Measurements from ENCODE around the gene ARHGAP33. TPM values are rescaled to one million over a fixed set of nuclear protein-coding genes. Genes with fewer than 3 reads are reported as not detected.
A peak's percentile ranks its signal among the peaks of the same experiment; 100 is the strongest.

Gene ARHGAP33
- total RNA-seq, 1 experiment from 2014 or later = 43.9 TPM

GRCh38 chr19:35796645-35797542 lies 21.5 kb downstream of the ARHGAP33 start:
- ChIA-PET CTCF (interaction anchor here (0.6 to 3.3 kb wide), 5 partner anchors 12 to 180 kb away, joined by 3 to 26 read pairs (median 5); no protein-coding TSS in a partner anchor), POLR2A (no interaction called here)
- Mint-ChIP-seq H3K36me3 (no peaks in the 10 kb centered on the region), H3K9me3 (no peaks in the 10 kb centered on the region), H3K27me3 (ENCODE audit: low read depth) (peaks cover 54% of the 10 kb centered on the region), H3K4me3 (peak overlapping the region; percentile 69), H3K27ac (no peak overlapping the region), H3K4me1 (peaks cover 12% of the 10 kb centered on the region)
- DNase-seq (ENCODE audit: low spot score) = no peak
- 0 out of 2 replicates have a peak, but pooled peaks have one; percentile 7 for ATAC-seq
- no peak for TF ChIP-seq TEAD1 (CRISPR knock-in tag; IDR thresholded peaks at IDR 0.05)
- TF ChIP-seq RORB (CRISPR knock-in tag; IDR thresholded peaks at IDR 0.05) = no peak
- TF ChIP-seq USF2 (CRISPR knock-in tag; IDR thresholded peaks at IDR 0.05) = no peak
- no peak for TF ChIP-seq JAZF1 (CRISPR knock-in tag; IDR thresholded peaks at IDR 0.05)
- no peak for TF ChIP-seq GABPB1 (CRISPR knock-in tag; IDR thresholded peaks at IDR 0.05)
- no peak for TF ChIP-seq E2F1 (CRISPR knock-in tag; IDR thresholded peaks at IDR 0.05)
- TF ChIP-seq CBFB (CRISPR knock-in tag; IDR thresholded peaks at IDR 0.05; ENCODE audit: low read depth) = no peak
- TF ChIP-seq KAT7 (CRISPR knock-in tag; IDR thresholded peaks at IDR 0.05; ENCODE audit: borderline replicate concordance) = no peak
- TF ChIP-seq E2F4 (CRISPR knock-in tag; IDR thresholded peaks at IDR 0.05; ENCODE audit: borderline replicate concordance, low read depth) = no peak
- TF ChIP-seq FOXP4 (CRISPR knock-in tag; IDR thresholded peaks at IDR 0.05) = no peak
- TF ChIP-seq ETV6 (CRISPR knock-in tag; IDR thresholded peaks at IDR 0.05) = no peak
- no peak for TF ChIP-seq ZNF317 (CRISPR knock-in tag; IDR thresholded peaks at IDR 0.05; ENCODE audit: borderline replicate concordance, low read depth)
- TF ChIP-seq ATF2 (CRISPR knock-in tag; IDR thresholded peaks at IDR 0.05; ENCODE audit: borderline replicate concordance, low read depth) = no peak
- no peak for TF ChIP-seq EMX1 (CRISPR knock-in tag; IDR thresholded peaks at IDR 0.05)
- TF ChIP-seq CDX4 (CRISPR knock-in tag; IDR thresholded peaks at IDR 0.05; ENCODE audit: borderline replicate concordance) = no peak
- TF ChIP-seq JUN (CRISPR knock-in tag; IDR thresholded peaks at IDR 0.05) = no peak

GRCh38 chr19:35797663-35798062 lies 22.3 kb downstream of the ARHGAP33 start:
- CTCF ChIA-PET = interaction anchor here (0.5 to 3.3 kb wide), 5 partner anchors 12 to 643 kb away, joined by 3 to 26 read pairs (median 5); partner anchors contain the start of gene FXYD5
- H3K27ac Mint-ChIP-seq = no peak overlapping the region
- H3K36me3 Mint-ChIP-seq = no peaks in the 10 kb centered on the region
- peaks cover 12% of the 10 kb centered on the region for H3K4me1 Mint-ChIP-seq
- ATAC-seq (peak; percentile 86), DNase-seq (ENCODE audit: low spot score) (peak; percentile 69)
- H3K9me3 Mint-ChIP-seq = no peaks in the 10 kb centered on the region
- H3K4me3 Mint-ChIP-seq = peak overlapping the region; percentile 69
- H3K27me3 Mint-ChIP-seq (ENCODE audit: low read depth) = peaks cover 55% of the 10 kb centered on the region
- POLR2A ChIA-PET = no interaction called here
- TF ChIP-seq ZNF121 (CRISPR knock-in tag; IDR thresholded peaks at IDR 0.05) = peak; percentile 81
- TF ChIP-seq ESRRA (CRISPR knock-in tag; IDR thresholded peaks at IDR 0.05; ENCODE audit: borderline replicate concordance) = peak; percentile 44; the same call in 1 of the 2 replicates
- no peak for TF ChIP-seq RELA (CRISPR knock-in tag; IDR thresholded peaks at IDR 0.05; ENCODE audit: borderline replicate concordance)
- TF ChIP-seq E2F1 (CRISPR knock-in tag; IDR thresholded peaks at IDR 0.05) = no peak
- peak; percentile 82 for TF ChIP-seq TP53 (CRISPR knock-in tag; IDR thresholded peaks at IDR 0.05)
- no peak for TF ChIP-seq ZNF532 (CRISPR knock-in tag; IDR thresholded peaks at IDR 0.05; ENCODE audit: borderline replicate concordance)

Measured in WTC11 (cell line).